ENCODE data around the gene CAPZA1.
A peak's percentile ranks its signal among the peaks of the same experiment; 100 is the strongest.

Gene CAPZA1

DNA sequence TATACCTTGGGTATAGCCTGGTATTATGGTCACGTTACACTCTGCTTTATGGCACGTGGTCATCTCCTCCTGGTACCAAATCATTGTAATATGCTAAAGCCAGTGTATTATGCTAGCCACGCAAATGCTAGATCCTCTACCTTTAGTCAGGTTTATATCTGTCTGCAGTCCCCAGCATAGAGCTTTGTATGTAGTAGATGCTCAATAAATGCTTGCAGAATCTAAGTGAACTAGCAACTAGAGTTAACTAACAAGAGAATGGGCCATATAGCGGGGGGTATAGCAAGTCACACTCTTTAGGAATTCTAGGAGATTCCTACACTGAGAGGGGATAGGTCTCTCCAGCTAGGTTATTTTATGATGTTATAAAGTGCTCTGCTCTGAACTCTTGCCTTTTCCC lies 57.9 kb downstream of the CAPZA1 start:
- DNase-seq (ENCODE audit: low spot score) = no peak

DNA sequence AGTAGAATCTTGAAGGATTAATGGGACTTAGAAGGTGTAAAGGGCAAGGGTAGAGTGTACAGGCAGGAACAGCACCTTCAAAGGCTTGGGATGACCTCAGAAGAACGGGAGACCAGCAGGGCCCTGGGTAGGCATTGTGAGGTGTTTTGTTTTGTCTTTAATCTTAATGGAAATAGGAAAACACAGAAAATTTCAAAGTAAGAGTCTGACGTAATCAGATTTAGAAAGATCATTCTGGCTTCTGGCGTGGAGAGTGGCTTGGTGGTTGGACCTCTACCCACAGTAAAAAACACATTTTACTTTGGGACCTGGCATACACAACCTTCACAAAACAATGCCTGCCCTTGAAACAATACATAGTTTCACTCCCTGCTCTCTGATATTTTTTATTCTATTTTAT lies 59.0 kb downstream of the CAPZA1 start:
- DNase-seq (ENCODE audit: low spot score) = no peak

DNA sequence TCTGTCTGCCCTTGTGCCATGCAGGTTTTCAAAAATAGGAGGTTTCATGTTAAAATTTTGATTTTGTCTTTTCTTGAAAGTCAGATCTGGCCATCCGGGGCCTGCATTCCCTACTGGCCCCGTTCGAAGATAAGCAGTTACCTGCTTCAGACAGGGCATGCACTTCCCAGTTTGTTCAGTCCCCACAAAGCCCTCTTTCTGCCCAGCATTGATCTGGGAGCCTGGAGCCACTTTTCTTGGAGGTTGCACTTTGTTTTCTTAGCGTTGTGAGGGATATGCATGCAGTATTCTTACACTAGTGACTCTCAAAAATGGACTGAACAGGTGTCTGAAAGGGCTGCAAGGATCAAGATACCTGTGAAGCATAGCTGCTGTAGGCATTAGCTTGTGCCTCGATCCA lies 66.3 kb downstream of the CAPZA1 start:
- DNase-seq (ENCODE audit: low spot score) = no peak

DNA sequence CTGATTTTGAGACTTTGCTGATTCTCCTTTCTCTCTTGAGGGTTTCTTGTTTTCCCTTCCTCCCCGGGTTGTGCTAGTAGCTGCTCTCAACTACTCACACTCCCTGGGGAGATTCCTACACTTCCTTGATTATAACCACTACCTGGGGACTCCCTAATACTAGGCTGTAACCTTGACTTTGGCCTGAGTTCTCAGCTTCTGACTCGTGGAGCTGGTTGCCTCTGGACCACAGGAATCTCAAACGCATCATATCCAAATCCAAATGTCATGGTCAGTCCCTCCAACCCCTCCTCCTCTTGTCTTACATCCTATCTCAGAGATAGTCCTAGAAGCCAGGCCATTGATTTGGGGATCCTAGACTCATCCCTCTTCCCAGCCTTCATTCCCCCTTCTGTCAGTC lies 66.8 kb downstream of the CAPZA1 start:
- no peak for DNase-seq (ENCODE audit: low spot score)

DNA sequence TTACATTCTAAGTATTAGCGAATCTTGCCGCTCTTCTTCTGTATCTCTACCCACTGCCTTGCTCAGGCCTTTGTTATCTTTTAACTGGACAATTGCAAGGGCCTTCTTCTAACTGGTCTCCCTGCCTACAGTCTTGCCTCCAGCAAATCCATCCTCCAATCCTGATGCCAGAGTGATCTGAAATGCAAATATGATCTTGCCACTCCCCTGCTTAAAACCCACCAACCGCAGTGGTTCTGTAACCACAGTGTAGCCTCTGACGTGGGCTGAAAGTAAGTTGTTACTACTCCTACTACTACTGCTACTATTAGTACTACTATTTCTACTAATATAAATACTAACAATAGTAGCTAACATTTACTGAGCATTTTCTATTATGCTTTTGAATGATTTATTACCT lies 67.2 kb downstream of the CAPZA1 start:
- DNase-seq (ENCODE audit: low spot score) = no peak

DNA sequence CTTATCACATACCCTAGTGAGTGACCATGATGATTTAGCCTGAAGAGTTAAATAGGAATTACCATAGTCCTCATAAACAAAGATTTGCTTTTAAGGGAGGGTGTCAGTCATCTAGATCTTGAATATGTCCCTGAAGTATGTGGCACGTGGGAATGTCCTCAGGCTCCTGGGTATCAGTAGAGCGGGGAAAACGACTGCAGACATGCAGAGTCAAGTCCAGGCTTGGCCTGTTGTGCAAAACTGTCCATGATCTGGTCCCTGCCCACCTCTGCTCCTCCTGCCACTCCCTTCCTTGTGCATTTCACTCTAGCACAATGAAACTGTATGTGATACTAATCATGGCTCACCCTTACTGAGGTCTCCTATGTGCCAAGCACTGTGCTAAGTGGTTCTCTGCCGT lies 67.7 kb downstream of the CAPZA1 start:
- no peak for DNase-seq (ENCODE audit: low spot score)

DNA sequence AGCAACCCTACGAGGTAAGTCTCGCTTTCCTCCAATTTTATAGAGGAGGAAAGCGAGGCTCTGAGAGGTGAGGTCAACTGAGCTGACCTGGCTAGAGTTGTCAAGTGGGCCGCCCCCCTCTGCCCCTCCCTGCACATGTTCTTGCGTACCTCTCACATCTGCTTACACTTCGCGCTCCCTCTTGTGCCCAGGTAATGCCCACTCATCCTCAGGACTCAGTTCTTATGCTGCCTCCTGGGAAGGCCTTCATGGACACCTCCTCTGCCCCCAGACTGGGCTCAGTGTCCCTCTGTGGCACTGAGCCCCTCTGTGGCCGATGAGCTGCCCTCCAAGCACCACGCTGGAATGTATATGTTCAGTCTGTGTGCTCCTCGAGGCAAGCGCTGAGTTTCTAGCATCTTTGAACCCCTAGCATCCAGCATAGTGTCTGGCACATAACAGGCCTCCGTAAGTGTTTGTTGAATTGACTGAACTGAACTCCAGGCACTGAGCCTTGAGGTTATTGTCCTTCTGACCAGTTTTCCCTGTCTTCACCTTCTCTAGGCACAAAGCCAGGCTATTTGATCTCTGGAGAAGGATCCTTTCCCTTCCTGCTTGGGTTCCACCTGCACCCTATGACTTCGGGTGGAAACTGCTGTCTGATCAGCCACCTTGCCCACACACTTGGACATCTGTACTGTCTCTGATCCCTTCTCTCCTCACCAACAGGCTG lies 68.3 kb downstream of the CAPZA1 start:
- no peak for DNase-seq (ENCODE audit: low spot score)

DNA sequence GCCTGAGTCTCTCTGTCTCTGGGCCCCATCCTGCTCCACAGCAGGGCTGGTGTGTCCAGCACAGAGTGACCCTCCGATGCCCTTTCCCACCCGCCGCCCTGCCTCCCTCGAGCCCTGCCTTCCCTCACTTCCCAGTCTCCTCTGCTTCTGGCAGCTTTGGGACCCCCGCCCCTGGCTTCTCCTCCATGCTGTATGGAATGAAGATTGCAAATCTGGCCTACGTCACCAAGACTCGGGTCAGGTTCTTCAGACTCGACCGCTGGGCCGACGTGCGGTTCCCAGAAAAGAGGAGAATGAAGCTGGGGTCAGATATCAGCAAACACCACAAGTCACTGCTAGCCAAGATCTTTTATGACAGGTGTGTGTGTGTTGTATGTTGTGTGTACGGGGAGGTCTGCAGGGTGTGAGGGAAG lies 69.2 kb downstream of the CAPZA1 start:
- DNase-seq (ENCODE audit: low spot score) = no peak

DNA sequence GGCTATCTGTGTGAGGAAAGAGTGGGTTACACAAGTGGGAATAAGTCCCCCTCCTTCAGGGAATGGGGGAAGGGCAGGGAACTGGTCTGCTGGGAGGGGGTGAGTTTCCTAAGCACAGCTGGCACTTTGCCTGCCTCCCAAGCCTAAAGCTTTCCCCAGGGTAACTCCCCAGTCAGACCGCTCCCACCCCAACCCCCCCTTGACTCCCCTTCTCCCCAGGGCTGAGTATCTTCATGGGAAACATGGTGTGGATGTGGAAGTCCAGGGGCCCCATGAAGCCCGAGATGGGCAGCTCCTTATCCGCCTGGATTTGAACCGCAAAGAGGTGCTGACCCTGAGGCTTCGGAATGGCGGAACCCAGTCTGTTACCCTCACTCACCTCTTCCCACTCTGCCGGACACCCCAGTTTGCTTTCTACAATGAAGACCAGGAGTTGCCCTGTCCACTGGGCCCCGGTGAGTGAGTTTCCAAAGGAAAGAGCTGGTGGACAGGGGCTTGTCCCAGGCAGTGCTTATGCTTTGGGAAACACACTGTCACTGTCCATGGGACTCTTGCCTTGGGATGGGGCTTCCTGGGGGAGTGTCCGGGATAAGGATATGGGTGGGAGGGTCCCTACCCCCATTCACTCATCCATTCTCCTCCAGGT lies 69.7 kb downstream of the CAPZA1 start:
- no peak for DNase-seq (ENCODE audit: low spot score)

DNA sequence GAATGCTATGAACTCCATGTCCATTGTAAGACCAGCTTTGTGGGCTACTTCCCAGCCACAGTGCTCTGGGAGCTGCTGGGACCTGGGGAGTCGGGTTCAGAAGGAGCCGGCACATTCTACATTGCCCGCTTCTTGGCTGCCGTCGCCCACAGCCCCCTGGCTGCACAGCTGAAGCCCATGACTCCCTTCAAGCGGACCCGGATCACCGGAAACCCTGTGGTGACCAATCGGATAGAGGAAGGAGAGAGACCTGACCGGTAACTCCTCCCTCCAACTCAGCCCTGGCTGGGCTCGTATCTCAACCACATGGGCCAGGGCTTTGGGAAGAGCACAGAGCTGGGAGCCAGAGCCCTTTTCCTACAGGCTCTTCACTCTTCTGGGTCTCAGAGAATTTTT lies 70.2 kb downstream of the CAPZA1 start:
- no peak for DNase-seq (ENCODE audit: low spot score)

DNA sequence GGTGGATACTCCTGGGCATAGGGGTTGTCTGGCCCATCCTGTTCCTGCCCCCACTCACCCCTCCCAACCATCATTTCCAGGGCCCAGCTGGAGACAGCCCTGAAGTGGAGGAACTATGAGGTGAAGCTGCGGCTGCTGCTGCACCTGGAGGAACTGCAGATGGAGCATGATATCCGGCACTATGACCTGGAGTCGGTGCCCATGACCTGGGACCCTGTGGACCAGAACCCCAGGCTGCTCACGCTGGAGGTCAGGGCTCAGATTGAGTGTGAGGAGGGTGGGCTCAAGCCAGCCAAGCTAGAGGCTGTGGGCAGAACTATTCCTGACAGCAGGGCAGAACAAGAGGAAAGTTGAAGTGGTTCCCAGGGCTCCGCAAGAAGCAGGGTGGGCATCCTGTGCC lies 73.0 kb downstream of the CAPZA1 start:
- no peak for DNase-seq (ENCODE audit: low spot score)

DNA sequence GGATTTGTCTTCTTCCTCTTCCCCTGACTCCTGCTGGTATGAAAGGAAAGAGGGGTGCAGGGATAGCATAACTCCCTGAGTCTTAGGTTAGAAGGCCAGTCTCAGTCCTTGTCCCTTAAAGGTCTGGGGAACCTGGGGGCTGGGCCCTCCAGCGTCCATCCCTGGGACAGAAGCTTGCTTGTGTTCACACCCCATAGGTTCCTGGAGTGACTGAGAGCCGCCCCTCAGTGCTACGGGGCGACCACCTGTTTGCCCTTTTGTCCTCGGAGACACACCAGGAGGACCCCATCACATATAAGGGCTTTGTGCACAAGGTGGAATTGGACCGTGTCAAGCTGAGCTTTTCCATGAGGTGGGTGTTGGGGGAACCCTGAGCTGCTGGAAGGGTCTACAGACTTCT lies 74.2 kb downstream of the CAPZA1 start:
- no peak for DNase-seq (ENCODE audit: low spot score)

DNA sequence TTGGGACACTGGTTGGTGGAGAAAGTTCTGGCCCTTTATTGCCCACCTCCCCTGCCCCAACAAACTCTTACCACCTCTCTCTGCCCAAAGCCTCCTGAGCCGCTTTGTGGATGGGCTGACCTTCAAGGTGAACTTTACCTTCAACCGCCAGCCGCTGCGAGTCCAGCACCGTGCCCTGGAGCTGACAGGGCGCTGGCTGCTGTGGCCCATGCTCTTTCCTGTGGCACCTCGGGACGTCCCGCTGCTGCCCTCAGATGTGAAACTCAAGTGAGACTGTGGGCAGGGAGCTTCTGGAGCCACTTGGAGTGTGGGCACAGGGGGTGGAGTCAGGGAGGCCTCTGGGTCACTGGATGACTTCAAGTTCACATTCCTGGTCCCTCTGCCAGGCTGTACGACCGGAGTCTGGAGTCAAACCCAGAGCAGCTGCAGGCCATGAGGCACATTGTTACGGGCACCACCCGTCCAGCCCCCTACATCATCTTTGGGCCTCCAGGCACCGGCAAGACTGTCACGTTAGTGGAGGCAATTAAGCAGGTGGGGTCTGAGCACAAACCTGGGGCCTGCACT lies 74.8 kb downstream of the CAPZA1 start:
- DNase-seq (ENCODE audit: low spot score) = no peak

DNA sequence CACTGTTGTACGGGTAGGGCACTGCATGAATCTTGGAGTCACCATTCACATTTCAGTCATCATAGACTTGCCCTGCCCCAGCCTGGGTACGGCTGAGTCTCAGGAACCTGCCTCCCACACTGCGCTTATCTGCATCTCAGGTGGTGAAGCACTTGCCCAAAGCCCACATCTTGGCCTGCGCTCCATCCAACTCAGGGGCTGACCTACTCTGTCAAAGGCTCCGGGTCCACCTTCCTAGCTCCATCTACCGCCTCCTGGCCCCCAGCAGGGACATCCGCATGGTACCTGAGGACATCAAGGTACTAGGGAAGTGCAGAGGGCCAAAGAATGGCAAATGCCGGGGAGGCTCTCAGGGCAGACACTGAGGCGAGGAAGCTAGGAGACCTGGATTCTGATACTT lies 75.6 kb downstream of the CAPZA1 start:
- DNase-seq (ENCODE audit: low spot score) = no peak

DNA sequence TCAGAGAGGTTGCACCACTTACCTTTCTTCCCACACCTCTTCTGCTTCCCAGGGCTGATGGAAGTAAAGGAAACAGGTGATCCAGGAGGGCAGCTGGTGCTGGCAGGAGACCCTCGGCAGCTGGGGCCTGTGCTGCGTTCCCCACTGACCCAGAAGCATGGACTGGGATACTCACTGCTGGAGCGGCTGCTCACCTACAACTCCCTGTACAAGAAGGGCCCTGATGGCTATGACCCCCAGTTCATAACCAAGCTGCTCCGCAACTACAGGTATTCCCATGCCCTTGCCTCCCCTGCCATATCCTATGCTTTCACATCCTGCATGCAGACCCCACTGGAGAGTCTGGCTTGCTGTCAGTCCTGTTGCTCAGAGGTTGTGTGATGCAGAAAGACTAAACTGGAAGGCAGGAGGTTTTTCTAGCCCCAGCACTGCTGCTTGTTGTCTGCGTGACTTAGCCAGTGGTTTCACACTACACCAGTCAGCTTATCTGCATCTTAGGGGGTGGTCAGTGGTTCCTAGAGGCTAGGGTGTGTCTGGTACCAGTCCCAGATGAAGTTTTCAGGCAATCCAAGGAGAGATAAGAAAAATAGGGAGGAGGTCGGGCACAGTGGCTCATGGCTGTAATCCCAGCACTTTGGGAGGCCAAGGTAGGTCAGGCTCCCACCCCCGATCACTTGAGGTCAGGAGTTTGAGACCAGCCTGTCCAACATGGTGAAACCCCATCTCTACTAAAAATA lies 77.1 kb downstream of the CAPZA1 start:
- no peak for DNase-seq (ENCODE audit: low spot score)

DNA sequence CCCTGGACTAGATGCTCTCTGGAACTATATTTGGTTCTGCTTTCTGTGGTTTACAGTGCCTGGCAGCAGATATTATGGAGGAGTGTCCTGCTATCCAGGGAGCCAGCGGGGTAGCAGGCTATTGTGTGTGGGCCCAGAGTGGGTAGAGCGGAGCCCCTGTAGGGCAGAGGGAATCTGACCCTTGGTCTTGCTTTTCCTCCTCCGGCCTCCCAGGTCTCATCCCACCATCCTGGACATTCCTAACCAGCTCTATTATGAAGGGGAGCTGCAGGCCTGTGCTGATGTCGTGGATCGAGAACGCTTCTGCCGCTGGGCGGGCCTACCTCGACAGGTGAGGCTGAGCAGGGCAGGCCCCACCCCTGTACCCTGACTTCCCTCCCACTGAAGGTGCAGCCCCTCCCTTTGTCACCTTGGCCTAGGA lies 78.2 kb downstream of the CAPZA1 start:
- no peak for DNase-seq (ENCODE audit: low spot score)

DNA sequence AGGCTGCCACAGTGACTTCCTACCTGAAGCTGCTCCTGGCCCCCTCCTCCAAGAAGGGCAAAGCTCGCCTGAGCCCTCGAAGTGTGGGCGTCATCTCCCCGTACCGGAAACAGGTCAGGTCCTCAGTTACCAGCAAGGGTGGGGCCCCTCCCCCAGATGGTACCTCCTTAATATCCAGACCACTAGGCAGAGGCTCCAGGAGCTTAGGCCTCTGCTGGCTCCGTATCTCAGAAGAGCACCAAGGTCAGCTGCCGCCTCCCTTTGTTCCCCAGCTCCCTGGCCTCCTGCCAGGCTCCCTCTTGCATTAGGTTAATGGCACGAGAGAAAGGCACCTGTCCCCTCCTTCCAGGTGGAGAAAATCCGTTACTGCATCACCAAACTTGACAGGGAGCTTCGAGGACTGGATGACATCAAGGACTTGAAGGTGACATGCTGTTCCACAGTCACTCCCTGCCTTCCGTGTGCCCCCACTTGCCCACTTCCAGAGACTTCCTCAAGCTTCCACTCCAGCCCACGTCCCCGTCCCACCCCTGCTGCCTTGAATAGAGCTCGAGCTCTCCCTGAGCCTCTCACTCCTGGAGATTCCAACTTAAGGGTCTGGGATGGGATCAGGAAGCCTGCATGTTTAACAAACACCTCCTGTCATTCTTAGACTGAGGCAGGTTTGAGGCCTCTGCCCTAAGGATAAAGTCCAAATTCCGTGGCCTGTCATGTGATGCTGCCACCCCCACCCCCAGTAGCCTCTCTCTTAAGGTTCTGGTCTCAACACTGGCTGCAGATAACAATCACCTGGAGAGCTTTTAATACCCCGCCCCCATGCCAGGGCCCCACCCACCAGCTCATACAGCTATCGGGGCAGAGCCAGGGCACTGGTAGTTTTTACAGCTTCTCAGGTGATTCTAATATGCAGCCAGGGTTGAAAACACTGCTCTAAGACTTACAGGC lies 79.0 kb downstream of the CAPZA1 start:
- no peak for DNase-seq (ENCODE audit: low spot score)

DNA sequence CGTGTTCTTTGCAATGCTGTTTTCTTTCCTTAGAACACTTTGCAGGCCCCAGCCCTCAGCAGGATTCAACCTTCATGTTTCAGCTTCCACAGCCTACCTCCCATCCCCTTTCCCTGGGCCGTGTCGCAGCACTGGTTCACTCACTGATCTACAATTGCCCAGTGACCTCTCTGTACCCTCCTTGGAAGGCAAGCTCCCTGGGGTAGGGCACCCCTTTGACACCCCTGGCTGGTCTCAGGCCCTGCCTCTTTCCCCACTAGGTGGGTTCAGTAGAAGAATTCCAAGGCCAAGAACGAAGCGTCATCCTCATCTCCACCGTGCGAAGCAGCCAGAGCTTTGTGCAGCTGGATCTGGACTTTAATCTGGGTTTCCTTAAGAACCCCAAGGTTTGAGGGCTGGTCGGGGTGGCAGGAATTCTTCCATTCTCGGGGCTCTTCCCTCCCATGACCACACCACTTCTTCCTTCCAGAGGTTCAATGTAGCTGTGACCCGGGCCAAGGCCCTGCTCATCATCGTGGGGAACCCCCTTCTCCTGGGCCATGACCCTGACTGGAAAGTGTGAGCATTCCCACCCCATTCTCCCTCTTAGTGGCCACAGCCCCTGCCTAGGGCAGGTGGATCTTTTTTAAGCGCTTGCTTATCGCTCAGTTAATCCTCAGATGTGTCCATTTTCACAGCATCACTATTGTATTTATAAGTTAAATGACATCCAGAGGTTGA lies 80.0 kb downstream of the CAPZA1 start:
- no peak for DNase-seq (ENCODE audit: low spot score)

DNA sequence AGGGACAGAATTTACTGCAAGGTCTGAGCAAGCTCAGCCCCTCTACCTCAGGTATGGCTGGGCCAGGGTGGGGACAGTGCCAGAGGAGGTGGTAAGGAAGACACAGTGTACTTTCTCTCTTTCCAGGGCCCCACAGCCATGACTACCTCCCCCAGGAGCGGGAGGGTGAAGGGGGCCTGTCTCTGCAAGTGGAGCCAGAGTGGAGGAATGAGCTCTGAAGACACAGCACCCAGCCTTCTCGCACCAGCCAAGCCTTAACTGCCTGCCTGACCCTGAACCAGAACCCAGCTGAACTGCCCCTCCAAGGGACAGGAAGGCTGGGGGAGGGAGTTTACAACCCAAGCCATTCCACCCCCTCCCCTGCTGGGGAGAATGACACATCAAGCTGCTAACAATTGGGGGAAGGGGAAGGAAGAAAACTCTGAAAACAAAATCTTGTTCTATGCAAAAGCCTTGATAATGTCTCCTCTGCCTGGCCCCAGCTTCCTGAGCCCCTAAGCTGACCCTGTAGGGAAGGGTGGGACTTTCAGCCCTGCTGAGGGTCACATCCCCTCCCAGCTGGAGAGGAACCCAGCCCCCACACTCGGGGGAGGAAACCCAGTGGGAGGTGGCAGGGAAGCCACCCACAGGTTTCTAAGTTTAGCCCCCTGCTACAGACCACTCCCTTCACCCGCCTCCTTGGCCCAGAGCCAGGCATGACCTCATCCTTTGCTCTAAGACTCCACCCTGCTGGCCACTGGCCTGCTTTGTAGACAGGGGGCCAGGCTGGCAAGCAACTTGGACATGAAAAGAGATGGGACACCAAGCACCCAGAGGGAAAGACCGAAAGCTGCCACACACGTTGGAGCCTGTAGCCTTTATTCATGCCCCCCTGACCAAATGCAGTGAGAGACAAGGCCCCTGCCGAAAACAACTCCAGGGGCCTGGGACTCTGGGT lies 80.9 kb downstream of the CAPZA1 start:
- peak; percentile 54 for DNase-seq (ENCODE audit: low spot score)
